AML-193 (cell line): ENCODE results near the gene TRAP1.
"Not testable (repeated sequence)": the region's sequence is repeated elsewhere in the genome, so short reads cannot be mapped to it uniquely, and the experiment has no call there.

Experiments
- DNase-seq, 2 experiments: peaks; one replicate each; lab custom pipeline; 2025; lab: John Stamatoyannopoulos, UW

The TRAP1 gene

GRCh38 chr16:3612510-3613466, 104.5 kb downstream of the TRAP1 start:
- DNase-seq, result peak; percentile 20 to 32

GRCh38 chr16:3611146-3611975, 106.0 kb downstream of the TRAP1 start, which contains the start of gene SLX4:
SLX4 (minus strand) TSS chr16:3611606; CDS start chr16:3608964, 2,642 bp downstream.
- DNase-seq, result peak; percentile 90 to 91

GRCh38 chr16:3610698-3611145, 106.6 kb downstream of the TRAP1 start:
- DNase-seq, result no peak

GRCh38 chr16:3609895-3610697, 107.2 kb downstream of the TRAP1 start:
- peak; percentile 25 to 33 for DNase-seq

GRCh38 chr16:3608976-3609375, 108.3 kb downstream of the TRAP1 start:
- DNase-seq, result not testable (repeated sequence)

GRCh38 chr16:3608069-3608468, 109.3 kb downstream of the TRAP1 start:
- no peak for DNase-seq
